Keratinocyte (primary cell): Measurements from ENCODE around the gene LHPP.

Experiments used
- CTCF ChIP-seq, 3 experiments: IDR thresholded peaks in 1 of 3; conservative IDR thresholded peaks in 1 of 3; optimal IDR thresholded peaks in 1 of 3; 2 replicates in 2 of 3; 3 replicates in 1 of 3; pipeline versions ENCODE3 to v1.5.1; 2011; ENCODE audit warnings: low read length in 3 of 3, mild to moderate bottlenecking in 3 of 3, moderate library complexity in 2 of 3, control low read depth in 1 of 3, inconsistent platforms in 1 of 3; ENCODE audit not compliant: insufficient read depth in 2 of 3; ENCODE audit errors: extremely low read depth in 1 of 3
- EZH2 ChIP-seq: IDR thresholded peaks from one replicate; pipeline ENCODE4 v1.6.1; 2012; ENCODE audit warnings: inconsistent platforms, mild to moderate bottlenecking, low read length, moderate library complexity

GRCh38 chr10:124609698-124610097 is 148.1 kb downstream of the LHPP start:
- TF ChIP-seq CTCF (optimal IDR thresholded peaks at IDR 0.05 in 1 of 3, IDR thresholded peaks at IDR 0.05 in 1 of 3, conservative IDR thresholded peaks at IDR 0.05 in 1 of 3; ENCODE audit: extremely low read depth in 1 of 3, insufficient read depth in 2 of 3, low read length in 3 of 3) (no peak), EZH2 (no peak)
